CD1c-positive myeloid dendritic cell (primary cell): ENCODE results near the gene DMKN.
A peak's percentile ranks its signal among the peaks of the same experiment; 100 is the strongest.

Source experiments
- DNase-seq: peaks from one replicate; pipeline ENCODE4 v3.0.0-alpha.2; 2016; ENCODE audit errors: extremely low spot score

DMKN gene

GRCh38 chr19:35549174-35549788 lies 35.8 kb upstream of the DMKN start:
- DNase-seq = peak; percentile 75

GRCh38 chr19:35546532-35546931 lies 33.1 kb upstream of the DMKN start:
- no peak for DNase-seq

DNA sequence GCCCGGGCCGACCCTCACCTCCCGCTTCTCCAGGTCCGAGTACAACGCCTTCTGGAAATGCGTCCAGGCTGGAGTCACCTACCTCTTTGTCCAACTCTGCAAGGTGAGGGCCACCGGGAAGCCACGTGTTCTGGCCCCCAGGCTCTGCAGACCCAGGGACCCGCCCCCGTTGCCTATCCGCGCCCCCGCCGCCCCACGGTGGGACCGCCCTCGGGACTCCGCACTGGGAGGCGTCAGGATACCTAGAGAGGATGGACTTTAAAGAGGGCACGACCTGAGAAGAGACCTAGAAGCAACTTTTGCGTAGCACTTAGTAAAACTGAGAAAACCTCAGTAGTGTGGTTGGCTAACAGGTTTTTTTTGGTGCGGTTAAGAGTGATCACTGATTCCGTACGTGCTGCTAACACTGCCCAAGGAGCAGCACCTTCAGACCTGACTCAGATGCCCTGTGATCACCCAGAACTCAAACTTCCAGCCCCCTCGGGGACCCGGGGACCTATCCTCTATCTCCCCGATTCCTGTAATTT lies 32.5 kb upstream of the DMKN start:
- peak; percentile 12 for DNase-seq

DNA sequence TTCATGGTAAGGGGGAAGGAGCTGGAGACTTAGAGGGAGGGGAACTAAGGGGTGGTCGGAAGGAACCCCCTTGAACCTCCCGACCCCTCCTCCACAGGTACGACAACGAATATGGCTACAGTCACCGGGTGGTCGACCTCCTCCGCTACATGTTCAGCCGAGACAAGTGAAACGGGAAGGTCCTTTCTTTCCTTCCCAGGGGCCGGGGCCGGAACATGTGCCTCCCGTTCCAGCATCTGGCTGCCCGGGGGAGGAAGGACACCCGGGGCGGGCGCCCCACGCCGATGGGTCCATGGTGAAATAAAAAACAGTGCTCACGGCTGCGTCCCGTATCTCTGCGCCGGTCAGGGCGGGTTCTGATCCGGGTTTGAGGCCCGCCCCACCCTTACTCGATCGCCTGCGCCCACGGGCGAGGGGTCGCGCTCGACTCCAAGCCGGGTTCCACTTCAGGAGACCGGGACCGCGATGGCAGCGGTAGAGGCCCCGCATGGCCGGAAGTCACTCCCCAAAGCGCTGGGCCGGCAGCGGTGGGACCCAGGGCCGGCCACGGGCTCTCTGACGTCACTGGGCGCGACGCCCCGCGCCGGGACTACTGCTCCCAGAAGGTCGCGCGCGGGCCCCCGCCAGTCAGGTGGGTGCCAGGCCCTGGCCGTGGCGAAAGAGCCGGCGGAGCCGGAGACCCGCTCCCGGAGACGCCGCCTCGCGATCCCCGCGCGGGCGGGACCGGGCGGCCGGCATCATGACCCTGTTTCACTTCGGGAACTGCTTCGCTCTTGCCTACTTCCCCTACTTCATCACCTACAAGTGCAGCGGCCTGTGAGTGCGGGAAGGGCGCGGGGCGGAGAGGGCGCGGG lies 31.8 kb upstream of the DMKN start, which contains the start of gene TMEM147:
TSS of gene TMEM147 (plus strand) at position 626 of the 854 bp plus-strand sequence. CDS start at position 740, 114 bp downstream.
- DNase-seq = peak; percentile 90

GRCh38 chr19:35544110-35544802 lies 30.8 kb upstream of the DMKN start:
- DNase-seq = no peak

GRCh38 chr19:35543280-35544109 lies 30.0 kb upstream of the DMKN start:
- DNase-seq = no peak

DNA sequence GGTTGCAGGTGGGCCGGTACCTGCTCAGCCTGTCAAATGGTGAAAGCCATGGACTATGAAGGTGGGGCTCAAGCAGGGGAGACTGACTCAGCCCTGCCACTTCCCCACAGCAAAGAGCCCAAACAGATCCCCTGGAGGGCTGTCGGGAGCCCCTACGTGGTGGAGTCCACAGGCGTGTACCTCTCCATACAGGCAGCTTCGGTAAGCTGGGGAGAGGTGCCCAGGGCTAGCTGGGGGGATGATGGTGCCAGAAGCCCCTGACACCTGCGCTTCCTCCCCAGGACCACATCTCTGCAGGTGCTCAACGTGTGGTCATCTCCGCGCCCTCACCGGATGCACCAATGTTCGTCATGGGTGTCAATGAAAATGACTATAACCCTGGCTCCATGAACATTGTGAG lies 28.8 kb upstream of the DMKN start:
- DNase-seq = no peak

GRCh38 chr19:35540356-35540927 lies 27.0 kb upstream of the DMKN start:
- no peak for DNase-seq

DNA sequence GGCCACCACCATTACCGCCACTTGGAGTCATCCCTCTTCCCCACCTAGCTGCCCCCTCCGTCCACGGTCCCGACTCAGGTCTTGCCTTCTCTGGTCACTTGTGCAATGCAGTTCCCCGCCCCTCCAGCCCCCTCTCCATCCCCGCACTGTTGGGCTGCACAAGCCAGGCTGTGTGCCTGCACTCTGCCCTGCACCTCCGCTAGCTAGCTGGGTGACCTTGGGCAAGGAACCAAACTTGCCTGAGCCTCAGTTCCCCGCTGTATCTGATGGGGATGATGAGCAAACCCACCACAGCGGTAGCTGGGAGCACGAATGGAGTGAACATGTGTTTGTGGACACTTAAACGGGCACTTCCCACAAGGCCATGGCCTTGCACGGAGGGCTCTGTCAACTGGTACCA lies 26.4 kb upstream of the DMKN start:
- no peak for DNase-seq

DNA sequence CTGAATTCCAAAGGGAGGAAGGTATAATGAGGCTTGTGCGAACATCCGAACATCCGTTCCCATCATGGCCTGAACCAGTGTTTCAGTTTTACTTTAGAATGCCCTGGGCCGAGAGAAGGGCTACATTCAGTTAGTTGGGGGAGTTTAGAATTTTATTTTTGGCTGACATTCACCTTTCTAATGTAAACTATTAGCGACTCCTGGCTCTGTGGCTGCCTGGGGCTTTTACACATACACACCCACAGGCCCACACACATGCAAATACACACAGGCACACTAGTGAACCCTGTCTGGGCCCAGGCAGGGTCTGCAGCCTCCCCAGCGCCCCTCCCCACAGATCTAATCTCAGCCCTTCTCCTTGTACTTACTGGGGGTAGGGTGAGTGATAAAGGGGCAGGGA lies 25.9 kb upstream of the DMKN start:
- DNase-seq = no peak

DNA sequence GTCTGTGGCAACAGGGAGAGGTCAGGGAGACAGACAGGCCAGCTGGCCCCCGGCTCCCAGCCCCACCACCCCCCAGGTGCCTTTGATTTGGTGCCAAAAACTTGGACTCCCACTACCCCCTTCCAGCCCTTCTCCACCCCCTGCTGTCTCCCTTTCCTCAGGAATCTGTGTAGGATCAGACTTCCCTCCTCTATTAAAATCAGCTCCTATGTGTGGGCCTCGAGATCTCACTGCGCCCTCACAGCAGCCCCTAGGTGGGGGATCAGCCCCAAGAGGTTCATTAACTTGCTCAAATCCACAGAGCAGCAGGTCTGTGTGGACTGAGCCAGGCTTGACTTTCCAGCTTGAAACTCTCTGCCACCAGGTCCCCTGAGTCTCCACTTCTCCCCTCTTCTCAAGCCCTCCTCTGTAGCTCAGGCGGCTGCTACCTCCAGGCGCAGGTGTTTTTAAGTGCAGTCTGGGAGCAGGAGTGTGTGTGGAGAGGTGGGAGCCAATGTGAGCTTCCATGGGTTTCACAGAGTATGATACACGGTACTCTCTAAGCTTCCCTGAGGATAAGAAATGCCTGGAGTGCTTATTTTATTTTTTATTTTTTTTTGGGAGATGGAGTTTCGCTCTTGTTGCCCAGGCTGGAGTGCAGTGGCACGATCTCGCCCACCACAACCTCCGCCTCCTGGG lies 21.5 kb upstream of the DMKN start:
- DNase-seq = no peak

DNA sequence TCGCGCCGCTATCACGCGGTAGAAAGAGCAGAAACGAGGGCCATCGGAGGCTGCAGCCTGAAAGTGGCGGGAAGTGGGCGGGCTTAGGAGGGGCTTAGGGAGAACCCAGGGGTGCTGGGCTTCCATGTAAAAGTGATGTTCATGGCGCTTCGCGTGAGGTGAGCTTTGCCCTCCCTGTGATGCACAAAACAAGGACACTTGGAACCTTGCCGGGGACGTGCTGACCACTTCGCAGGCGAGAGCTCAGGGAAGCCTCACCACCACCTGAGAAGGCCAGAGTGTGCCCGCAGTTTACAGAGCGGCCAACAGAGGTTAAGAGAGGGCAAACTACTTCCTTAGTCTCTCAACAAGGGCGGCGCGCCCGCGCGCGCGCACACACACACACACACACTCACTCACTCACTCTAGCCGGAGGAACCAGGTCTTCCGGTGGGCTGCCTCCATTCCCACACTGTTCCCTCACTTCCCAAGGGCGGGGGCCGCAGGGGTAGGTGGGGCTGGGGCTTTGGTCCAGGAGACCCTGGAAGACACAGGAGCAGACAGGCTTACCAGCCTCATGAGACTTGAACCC lies 20.5 kb upstream of the DMKN start:
- DNase-seq = peak; percentile 39

- no peak for DNase-seq
Observed at GRCh38 chr19:35533201-35533821, 19.9 kb upstream of the DMKN start, which contains the start of gene GAPDHS. TSS of gene GAPDHS (plus strand) at chr19:35533456. CDS start at chr19:35533528, 72 bp downstream.

DNA sequence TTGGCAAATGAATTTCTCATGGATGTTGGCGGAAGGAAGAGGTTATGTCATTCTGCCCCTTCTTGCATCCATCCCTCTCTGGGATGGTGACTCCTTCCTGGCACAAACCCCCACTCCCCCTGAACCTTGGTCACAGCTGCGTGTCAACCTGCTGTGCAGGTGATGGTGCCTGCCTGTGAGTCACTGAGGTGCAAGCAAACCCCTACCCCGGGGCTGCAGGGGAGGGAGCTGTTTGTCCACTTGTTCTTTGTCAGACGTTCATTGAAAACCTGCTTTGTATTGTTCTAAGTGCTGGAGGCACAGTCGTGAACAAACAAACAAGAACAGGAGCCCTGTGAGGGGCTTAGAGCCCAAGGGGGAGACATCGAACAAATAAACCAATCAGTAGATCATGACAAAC lies 17.8 kb upstream of the DMKN start:
- no peak for DNase-seq

DNA sequence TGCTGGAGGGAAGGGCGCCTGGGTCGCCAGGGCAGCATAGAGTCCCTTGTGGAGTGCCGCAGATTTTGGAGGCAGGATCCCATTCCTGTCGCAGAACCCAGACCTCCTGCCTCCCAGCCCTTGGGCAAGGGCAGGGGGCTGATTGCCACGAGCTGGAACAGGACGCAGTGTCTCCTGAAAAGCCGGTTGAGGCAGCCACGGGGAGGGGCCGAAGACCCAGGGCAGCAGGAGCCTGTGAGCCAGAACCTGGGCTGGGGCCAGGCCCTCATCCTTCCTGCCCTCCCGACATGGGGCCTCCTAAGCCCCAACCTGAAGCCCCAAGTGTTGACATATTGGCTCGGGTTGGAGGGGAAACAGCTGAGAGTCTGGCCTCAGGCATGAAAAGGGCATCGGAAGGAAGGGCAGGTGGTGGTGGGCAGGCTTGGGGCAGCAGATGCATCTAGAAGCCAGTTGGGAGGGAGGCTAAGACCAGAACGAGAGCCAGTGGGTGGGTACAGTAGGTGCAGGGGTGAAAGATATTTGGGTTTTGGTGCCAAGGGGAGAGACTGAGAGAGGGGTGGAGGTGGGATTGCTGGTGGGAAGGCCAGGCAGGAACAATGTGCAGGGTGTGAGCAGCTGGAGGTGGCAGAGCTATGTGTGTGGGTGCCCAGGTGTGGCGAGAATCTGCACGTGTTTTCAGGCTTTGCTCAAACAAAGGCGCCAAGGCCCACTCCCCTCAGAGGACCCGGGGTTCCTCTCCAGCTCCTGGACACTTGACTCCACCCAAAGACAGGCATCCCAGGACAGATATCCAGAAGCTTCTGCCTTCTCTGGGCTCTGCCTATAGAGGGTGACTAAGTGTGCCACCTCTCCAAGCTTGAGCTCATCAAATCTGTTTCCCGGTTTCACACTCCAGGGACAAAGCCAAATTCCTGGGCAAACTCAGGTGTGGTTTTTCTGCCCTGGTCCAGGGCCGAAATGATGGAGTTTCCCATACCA lies 16.1 kb upstream of the DMKN start:
- DNase-seq = no peak

DNA sequence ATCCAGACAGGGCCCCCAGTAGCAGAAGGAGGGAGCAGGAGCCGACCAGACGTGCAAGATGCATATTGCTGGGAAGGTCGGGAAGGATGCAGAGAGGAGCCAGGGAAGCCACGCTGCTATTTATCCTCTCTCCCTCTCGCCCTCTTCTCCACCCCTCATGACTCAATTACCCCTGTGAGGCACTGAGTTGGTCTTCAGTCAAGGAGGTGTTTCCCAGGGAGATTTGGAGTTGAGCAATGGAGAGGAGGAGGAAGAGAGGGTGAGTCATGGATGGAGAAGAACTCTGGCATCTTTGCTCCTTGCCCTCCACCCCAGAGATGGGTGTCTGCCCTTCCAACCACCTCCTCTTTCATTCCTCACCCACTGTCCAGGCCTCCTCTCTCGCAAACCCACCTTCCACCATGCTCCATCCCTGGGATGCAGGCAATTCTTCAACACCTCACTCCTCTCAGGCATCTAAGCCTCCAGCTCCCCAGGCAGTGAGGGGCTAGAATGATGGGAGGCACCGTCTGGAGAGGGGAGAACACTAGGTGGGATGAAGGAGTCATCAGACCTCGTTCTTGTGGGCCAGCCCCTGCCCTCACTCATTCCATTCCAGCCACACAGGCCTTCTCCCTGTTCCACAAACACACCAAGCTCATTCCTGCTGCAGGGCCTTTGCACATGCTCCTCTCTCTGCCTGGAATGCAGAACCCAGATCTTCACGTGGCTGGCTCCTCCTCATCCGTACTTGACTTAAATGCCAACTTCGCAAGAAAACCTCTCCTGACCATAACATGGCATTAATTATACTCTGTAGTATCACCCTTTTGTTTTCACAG lies 15.0 kb upstream of the DMKN start, which contains the start of gene SBSN:
TSS of gene SBSN (minus strand) at position 94 of the 821 bp plus-strand sequence. CDS start at position 64, 30 bp downstream.
- DNase-seq = no peak

- no peak for DNase-seq
Observed at GRCh38 chr19:35525873-35526272, 12.4 kb upstream of the DMKN start.
